Measurements from ENCODE around the gene MYO1H.

DNA sequence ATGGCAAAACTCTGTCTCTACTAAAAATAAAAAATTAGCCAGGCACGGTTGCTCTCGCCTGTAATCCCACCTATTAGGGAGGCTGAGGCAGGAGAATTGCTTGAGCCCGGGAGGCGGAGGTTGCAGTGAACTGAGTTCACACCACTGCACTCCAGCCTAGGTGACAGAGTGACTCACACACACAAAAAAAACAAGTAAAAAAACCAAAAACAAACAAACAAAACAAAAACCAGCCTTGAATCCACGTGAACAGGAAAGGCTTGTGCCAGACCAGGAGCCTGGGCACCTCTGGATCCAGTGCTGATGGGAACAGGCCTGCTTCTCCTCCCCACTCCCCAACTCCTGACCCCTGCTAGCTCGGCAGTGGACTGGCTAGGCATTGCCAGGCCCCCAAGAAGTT lies 42.2 kb upstream of the MYO1H start:
- TF ChIP-seq, protein P1, sequence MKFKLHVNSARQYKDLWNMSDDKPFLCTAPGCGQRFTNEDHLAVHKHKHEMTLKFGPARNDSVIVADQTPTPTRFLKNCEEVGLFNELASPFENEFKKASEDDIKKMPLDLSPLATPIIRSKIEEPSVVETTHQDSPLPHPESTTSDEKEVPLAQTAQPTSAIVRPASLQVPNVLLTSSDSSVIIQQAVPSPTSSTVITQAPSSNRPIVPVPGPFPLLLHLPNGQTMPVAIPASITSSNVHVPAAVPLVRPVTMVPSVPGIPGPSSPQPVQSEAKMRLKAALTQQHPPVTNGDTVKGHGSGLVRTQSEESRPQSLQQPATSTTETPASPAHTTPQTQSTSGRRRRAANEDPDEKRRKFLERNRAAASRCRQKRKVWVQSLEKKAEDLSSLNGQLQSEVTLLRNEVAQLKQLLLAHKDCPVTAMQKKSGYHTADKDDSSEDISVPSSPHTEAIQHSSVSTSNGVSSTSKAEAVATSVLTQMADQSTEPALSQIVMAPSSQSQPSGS (IDR thresholded peaks at IDR 0.05; ENCODE audit: low read length), result no peak
- TF ChIP-seq NRF1 (IDR thresholded peaks at IDR 0.05; ENCODE audit: low read depth, low read length) (no peak), MAFK (IDR thresholded peaks at IDR 0.05; ENCODE audit: low read depth, low read length) (no peak), RFX5 (IDR thresholded peaks at IDR 0.05; ENCODE audit: borderline replicate concordance, low read depth, low read length) (no peak), EP300 (IDR thresholded peaks at IDR 0.05; ENCODE audit: borderline replicate concordance in 1 of 2, low read depth in 2 of 2, low read length in 2 of 2) (no peak), YY1 (IDR thresholded peaks at IDR 0.05; ENCODE audit: low read depth, low read length) (no peak), HDAC2 (IDR thresholded peaks at IDR 0.05; ENCODE audit: borderline replicate concordance in 1 of 2, low read depth in 2 of 2, low read length in 2 of 2) (no peak), RNF2 (IDR thresholded peaks at IDR 0.05; ENCODE audit: borderline replicate concordance, low read depth, low read length, missing control alignments, poor library complexity, severe bottlenecking) (no peak), POLR2AphosphoS5 (IDR thresholded peaks at IDR 0.05; ENCODE audit: low read depth, low read length) (no peak), ZNF274 (IDR thresholded peaks at IDR 0.05; ENCODE audit: borderline replicate concordance, extremely low read depth, low read length) (no peak)
- TF ChIP-seq, protein P2, sequence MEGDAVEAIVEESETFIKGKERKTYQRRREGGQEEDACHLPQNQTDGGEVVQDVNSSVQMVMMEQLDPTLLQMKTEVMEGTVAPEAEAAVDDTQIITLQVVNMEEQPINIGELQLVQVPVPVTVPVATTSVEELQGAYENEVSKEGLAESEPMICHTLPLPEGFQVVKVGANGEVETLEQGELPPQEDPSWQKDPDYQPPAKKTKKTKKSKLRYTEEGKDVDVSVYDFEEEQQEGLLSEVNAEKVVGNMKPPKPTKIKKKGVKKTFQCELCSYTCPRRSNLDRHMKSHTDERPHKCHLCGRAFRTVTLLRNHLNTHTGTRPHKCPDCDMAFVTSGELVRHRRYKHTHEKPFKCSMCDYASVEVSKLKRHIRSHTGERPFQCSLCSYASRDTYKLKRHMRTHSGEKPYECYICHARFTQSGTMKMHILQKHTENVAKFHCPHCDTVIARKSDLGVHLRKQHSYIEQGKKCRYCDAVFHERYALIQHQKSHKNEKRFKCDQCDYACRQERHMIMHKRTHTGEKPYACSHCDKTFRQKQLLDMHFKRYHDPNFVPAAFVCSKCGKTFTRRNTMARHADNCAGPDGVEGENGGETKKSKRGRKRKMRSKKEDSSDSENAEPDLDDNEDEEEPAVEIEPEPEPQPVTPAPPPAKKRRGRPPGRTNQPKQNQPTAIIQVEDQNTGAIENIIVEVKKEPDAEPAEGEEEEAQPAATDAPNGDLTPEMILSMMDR (IDR thresholded peaks at IDR 0.05; ENCODE audit: control extremely low read depth in 1 of 3, insufficient read depth in 1 of 3, low read depth in 1 of 3, low read length in 3 of 3), result no peak
